ENCODE results near the gene GBGT1. TPM values are rescaled to one million over a fixed set of nuclear protein-coding genes. Genes with fewer than 3 reads are reported as not detected.

GBGT1 gene
- total RNA-seq, 1 donor from 2014 or later: 8.1 TPM

GRCh38 chr9:133154097-133154989, 9.4 kb downstream of the GBGT1 start:
- DNase-seq (ENCODE audit: low spot score): no peak
- TF ChIP-seq CTCF (IDR thresholded peaks at IDR 0.05): no peak
- Mint-ChIP-seq H3K36me3 (ENCODE audit: low read depth) (no peaks in the 10 kb centered on the region), H3K27me3 (ENCODE audit: low read depth) (no peaks in the 10 kb centered on the region), H3K4me1 (ENCODE audit: low read depth) (no peaks in the 10 kb centered on the region), H3K27ac (ENCODE audit: unreplicated experiment) (no peak overlapping the region), H3K9me3 (ENCODE audit: low read depth) (no peaks in the 10 kb centered on the region), H3K4me3 (ENCODE audit: unreplicated experiment) (no peak overlapping the region)

GRCh38 chr9:133153227-133154096, 10.3 kb downstream of the GBGT1 start:
- DNase-seq (ENCODE audit: low spot score): no peak
- H3K4me3 Mint-ChIP-seq (ENCODE audit: unreplicated experiment): no peak overlapping the region
- H3K27me3 Mint-ChIP-seq (ENCODE audit: low read depth): no peaks in the 10 kb centered on the region
- H3K27ac Mint-ChIP-seq (ENCODE audit: unreplicated experiment): no peak overlapping the region
- H3K36me3 Mint-ChIP-seq (ENCODE audit: low read depth): no peaks in the 10 kb centered on the region
- TF ChIP-seq CTCF (IDR thresholded peaks at IDR 0.05): no peak
- H3K9me3 Mint-ChIP-seq (ENCODE audit: low read depth): no peaks in the 10 kb centered on the region
- peaks cover under 1% of the 10 kb centered on the region for H3K4me1 Mint-ChIP-seq (ENCODE audit: low read depth)

- Mint-ChIP-seq H3K36me3 (ENCODE audit: low read depth) (no peaks in the 10 kb centered on the region), H3K4me3 (ENCODE audit: unreplicated experiment) (no peak overlapping the region), H3K9me3 (ENCODE audit: low read depth) (no peaks in the 10 kb centered on the region), H3K27me3 (ENCODE audit: low read depth) (no peaks in the 10 kb centered on the region), H3K27ac (ENCODE audit: unreplicated experiment) (no peak overlapping the region), H3K4me1 (ENCODE audit: low read depth) (peaks cover 16% of the 10 kb centered on the region)
- TF ChIP-seq CTCF (IDR thresholded peaks at IDR 0.05): no peak
- no peak for DNase-seq (ENCODE audit: low spot score)
These were observed 11.9 kb downstream of the GBGT1 start for GRCh38 chr9:133151601-133152525.

- no peak overlapping the region for H3K4me3 Mint-ChIP-seq (ENCODE audit: unreplicated experiment)
- H3K4me1 Mint-ChIP-seq (ENCODE audit: low read depth): peaks cover 16% of the 10 kb centered on the region
- no peak overlapping the region for H3K27ac Mint-ChIP-seq (ENCODE audit: unreplicated experiment)
- H3K9me3 Mint-ChIP-seq (ENCODE audit: low read depth): no peaks in the 10 kb centered on the region
- H3K27me3 Mint-ChIP-seq (ENCODE audit: low read depth): no peaks in the 10 kb centered on the region
- no peak for TF ChIP-seq CTCF (IDR thresholded peaks at IDR 0.05)
- no peak for DNase-seq (ENCODE audit: low spot score)
- H3K36me3 Mint-ChIP-seq (ENCODE audit: low read depth): no peaks in the 10 kb centered on the region
These were observed 12.7 kb downstream of the GBGT1 start for GRCh38 chr9:133151041-133151440.

All from chondrocyte (in vitro differentiated cells).